Dermis lymphatic vessel endothelial cell (primary cell): ENCODE data around the gene PDE6C. TPM values are rescaled to one million over a fixed set of nuclear protein-coding genes. Genes with fewer than 3 reads are reported as not detected.

ENCODE experiments used
- total RNA-seq: library from RNA; depleted of rRNA; stranded (reverse); fragments of >200 nt; gene quantifications from 2 replicates; pipeline ENCODE4 v1.2.1, GENCODE V29; 2014

PDE6C gene
- not detected in 2 replicates for total RNA-seq

GRCh38 chr10:93612311-93612710 is at the start of gene PDE6C:
PDE6C (plus strand) TSS chr10:93612537; CDS start chr10:93612726, 189 bp downstream.

GRCh38 chr10:93566435-93567276 is 45.7 kb upstream of the PDE6C start, which contains the start of gene FFAR4:
FFAR4 (plus strand) TSS chr10:93566665; CDS start chr10:93566721, 56 bp downstream.

GRCh38 chr10:93601146-93601773 is 11.1 kb upstream of the PDE6C start, which contains the start of gene RBP4:
RBP4 (minus strand) TSS chr10:93601235; CDS start chr10:93601028, 207 bp downstream.

GRCh38 chr10:93702210-93703001 is 90.1 kb downstream of the PDE6C start, which contains the start of gene FRA10AC1:
FRA10AC1 (minus strand) TSS chr10:93702592; CDS start chr10:93700106, 2,486 bp downstream.

Other genes with a start within 250 kb of the PDE6C start
- gene MYOF, start 130.2 kb upstream of the PDE6C start, total RNA-seq = 99.0 and 125 TPM in 2 replicates
- gene CEP55, start 115.9 kb upstream of the PDE6C start, total RNA-seq = 6.4 and 7.8 TPM in 2 replicates
- not detected in 2 replicates for gene FFAR4, start 45.9 kb upstream of the PDE6C start, total RNA-seq
- not detected in 2 replicates for gene RBP4, start 11.3 kb upstream of the PDE6C start, total RNA-seq
- gene FRA10AC1, start 90.1 kb downstream of the PDE6C start, total RNA-seq = 3.4 and 5.8 TPM in 2 replicates
- not detected in 2 replicates for gene LGI1, start 145.4 kb downstream of the PDE6C start, total RNA-seq